HL-60 (cell line): ENCODE measurements around the gene SLC6A6.
"Not testable (repeated sequence)": the region's sequence is repeated elsewhere in the genome, so short reads cannot be mapped to it uniquely, and the experiment has no call there.

Experiments
- DNase-seq, 2 experiments: peaks; one replicate each; pipeline ENCODE4 v3.0.0-alpha.2; 2010 to 2020; ENCODE audit warnings: low read depth in 1 of 2, low spot score in 1 of 2
- H3K27ac ChIP-seq: fragments of 250-450 bp; sonication (Bioruptor Pico); replicated peaks from 2 replicates; pipeline ENCODE4 v1.5.1; 2020; ENCODE audit warnings: mild to moderate bottlenecking, moderate library complexity
- H3K27me3 ChIP-seq: fragments of 250-450 bp; sonication (Bioruptor Pico); 2 replicates; pipeline ENCODE4 v1.5.1; 2021; ENCODE audit warnings: mild to moderate bottlenecking, moderate library complexity; ENCODE audit not compliant: insufficient read depth, poor library complexity, severe bottlenecking
- H3K4me3 ChIP-seq: replicated peaks from 2 replicates; pipeline ENCODE4 v1.5.1; 2011; ENCODE audit warnings: mild to moderate bottlenecking, control low read depth, low read length; ENCODE audit not compliant: insufficient read depth
- GABPA ChIP-seq: IDR thresholded peaks from 2 replicates; pipeline ENCODE4 v1.6.1; 2012; ENCODE audit warnings: low read depth
- POLR2AphosphoS5 ChIP-seq: IDR thresholded peaks from 2 replicates; pipeline ENCODE4 v1.6.1; 2012; ENCODE audit warnings: low read depth
- SPI1 ChIP-seq: IDR thresholded peaks from 2 replicates; pipeline ENCODE4 v1.6.1; 2012; ENCODE audit warnings: low read depth, mild to moderate bottlenecking, borderline replicate concordance
- TF ChIP-seq, protein P1 (sequence below): IDR thresholded peaks from 2 replicates; pipeline ENCODE4 v1.6.1; 2012; ENCODE audit warnings: low read depth; ENCODE audit not compliant: insufficient replicate concordance
- TF ChIP-seq, protein P2 (sequence below): IDR thresholded peaks from one replicate; pipeline ENCODE4 v1.5.1; 2011; ENCODE audit warnings: low read length, control low read depth, inconsistent platforms; ENCODE audit not compliant: insufficient read depth

Gene SLC6A6

DNA sequence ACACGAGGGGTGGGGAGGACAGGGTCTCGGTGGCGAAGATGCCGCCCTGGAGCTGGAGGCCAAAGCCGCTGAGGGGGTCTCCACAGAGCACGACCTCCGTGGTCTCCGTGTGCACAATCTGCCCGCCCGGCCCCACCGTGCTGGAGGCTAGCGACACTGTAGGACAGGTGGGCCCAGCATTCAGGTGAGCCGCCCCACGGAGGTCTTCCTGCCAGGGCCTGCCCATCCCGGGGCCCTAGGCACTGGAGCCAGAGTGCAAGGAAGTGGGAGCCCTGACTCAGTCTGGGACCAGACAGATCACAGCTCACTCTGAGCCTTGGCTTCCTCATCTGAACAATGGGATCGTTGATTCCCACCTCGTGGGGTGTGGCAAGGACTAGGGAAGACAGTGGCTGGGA is 111.9 kb downstream of the SLC6A6 start:
- TF ChIP-seq, protein P1, sequence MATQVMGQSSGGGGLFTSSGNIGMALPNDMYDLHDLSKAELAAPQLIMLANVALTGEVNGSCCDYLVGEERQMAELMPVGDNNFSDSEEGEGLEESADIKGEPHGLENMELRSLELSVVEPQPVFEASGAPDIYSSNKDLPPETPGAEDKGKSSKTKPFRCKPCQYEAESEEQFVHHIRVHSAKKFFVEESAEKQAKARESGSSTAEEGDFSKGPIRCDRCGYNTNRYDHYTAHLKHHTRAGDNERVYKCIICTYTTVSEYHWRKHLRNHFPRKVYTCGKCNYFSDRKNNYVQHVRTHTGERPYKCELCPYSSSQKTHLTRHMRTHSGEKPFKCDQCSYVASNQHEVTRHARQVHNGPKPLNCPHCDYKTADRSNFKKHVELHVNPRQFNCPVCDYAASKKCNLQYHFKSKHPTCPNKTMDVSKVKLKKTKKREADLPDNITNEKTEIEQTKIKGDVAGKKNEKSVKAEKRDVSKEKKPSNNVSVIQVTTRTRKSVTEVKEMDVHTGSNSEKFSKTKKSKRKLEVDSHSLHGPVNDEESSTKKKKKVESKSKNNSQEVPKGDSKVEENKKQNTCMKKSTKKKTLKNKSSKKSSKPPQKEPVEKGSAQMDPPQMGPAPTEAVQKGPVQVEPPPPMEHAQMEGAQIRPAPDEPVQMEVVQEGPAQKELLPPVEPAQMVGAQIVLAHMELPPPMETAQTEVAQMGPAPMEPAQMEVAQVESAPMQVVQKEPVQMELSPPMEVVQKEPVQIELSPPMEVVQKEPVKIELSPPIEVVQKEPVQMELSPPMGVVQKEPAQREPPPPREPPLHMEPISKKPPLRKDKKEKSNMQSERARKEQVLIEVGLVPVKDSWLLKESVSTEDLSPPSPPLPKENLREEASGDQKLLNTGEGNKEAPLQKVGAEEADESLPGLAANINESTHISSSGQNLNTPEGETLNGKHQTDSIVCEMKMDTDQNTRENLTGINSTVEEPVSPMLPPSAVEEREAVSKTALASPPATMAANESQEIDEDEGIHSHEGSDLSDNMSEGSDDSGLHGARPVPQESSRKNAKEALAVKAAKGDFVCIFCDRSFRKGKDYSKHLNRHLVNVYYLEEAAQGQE: no peak
- TF ChIP-seq, protein P2, sequence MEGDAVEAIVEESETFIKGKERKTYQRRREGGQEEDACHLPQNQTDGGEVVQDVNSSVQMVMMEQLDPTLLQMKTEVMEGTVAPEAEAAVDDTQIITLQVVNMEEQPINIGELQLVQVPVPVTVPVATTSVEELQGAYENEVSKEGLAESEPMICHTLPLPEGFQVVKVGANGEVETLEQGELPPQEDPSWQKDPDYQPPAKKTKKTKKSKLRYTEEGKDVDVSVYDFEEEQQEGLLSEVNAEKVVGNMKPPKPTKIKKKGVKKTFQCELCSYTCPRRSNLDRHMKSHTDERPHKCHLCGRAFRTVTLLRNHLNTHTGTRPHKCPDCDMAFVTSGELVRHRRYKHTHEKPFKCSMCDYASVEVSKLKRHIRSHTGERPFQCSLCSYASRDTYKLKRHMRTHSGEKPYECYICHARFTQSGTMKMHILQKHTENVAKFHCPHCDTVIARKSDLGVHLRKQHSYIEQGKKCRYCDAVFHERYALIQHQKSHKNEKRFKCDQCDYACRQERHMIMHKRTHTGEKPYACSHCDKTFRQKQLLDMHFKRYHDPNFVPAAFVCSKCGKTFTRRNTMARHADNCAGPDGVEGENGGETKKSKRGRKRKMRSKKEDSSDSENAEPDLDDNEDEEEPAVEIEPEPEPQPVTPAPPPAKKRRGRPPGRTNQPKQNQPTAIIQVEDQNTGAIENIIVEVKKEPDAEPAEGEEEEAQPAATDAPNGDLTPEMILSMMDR: no peak
- TF ChIP-seq POLR2AphosphoS5: no peak
- Histone ChIP-seq H3K4me3 (no peak overlapping the region), H3K27me3 (peaks cover 8% of the 10 kb centered on the region), H3K27ac (no peak overlapping the region)
- DNase-seq: no peak

DNA sequence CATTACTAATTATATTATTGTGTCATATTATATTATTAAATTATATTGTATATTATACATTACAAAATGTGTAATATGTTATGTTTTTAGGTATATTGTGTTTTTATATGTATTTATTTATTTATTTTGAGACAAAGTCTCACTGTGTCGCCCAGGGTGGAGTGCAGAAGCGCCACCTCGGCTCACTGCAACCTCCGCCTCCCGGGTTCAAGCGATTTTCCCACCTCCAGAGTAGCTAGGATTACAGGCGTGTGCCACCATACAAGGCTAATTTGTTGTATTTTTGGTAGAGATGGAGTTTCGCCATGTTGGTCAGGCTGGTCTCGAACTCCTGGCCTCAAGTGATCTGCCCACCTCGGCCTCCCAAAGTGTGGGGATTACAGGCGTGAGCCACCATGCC is 113.1 kb downstream of the SLC6A6 start:
- DNase-seq, H3K4me3 ChIP-seq, H3K27ac ChIP-seq, H3K27me3 ChIP-seq: not testable (repeated sequence)

DNA sequence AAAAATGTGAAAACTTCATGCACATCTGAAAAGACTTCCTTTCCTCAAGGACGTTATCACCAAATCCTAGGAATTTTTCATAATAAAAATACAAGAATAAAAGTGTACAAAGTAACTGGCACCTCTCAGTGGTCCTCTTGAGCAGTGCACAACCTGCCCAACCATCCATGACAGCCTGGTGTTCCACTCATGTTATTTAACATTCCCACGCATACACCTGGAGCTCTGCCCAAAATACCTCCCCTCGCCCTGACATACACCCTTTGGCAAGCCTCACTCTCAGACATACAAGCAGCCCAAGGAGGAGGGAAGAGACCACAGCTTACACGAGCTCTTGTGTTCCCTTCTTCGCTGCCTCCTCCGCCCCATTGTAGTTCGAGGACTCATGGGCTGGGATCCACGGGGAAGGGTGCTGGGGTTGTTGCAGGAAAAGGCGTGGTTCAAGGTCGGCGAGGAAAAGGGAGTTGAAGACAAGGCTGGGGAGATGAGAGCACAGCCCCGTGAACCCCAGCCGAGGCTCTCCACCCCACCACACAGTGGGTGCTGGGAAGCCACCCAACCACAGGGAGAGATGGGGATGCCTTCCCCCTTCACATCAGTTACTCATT is 114.4 kb downstream of the SLC6A6 start:
- DNase-seq: no peak
- TF ChIP-seq, protein P2: no peak
- TF ChIP-seq SPI1: no peak
- TF ChIP-seq, protein P1: no peak
- TF ChIP-seq GABPA: no peak
- no peak for TF ChIP-seq POLR2AphosphoS5
- no peak overlapping the region for H3K27ac ChIP-seq
- peaks cover 7% of the 10 kb centered on the region for H3K27me3 ChIP-seq
- H3K4me3 ChIP-seq: no peak overlapping the region

DNA sequence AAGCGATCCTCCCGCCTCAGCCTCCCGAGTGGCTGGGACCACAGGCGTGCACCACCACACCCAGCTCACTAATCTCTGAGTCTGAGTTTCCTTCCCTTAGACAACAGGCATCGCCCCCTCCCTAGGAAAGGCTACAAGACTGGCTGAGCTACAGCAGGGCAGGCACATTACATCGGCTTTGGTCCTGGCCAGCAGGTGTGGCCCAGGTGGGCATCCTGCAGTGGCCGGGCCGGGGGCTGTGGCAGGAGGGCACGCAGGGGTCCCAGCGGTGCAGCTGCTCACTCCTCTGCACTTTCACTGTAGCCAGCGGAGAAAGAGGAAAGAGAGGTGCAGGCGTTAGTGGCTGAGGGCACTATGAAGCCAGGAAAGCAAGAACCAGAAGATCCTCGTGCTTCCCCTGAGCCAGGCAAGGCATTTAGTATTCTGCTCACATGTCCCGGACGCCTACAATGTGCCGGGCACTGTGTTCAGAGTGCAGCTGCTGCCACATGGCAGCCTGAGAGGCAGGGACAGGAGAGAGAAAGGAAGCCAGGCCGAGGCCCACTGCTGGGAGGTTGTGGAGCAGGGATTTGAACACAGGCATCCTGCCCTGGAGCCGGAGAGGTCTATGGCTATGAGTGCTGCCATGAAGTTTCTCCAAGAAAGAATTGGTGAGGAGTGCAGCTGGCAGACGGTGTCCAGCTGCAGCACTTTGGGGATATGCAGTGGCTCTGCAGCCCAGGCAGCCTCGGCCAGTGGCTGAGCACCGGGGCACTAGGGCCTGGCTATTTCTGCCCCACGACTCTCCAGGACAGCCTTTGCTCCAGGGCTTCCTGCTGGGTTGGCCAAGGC is 115.4 kb downstream of the SLC6A6 start:
- TF ChIP-seq, protein P2: no peak
- TF ChIP-seq GABPA (no peak), SPI1 (no peak), POLR2AphosphoS5 (no peak)
- TF ChIP-seq, protein P1: no peak
- Histone ChIP-seq H3K27me3 (peaks cover 7% of the 10 kb centered on the region), H3K27ac (no peak overlapping the region), H3K4me3 (no peak overlapping the region)
- DNase-seq: no peak
